Head of caudate nucleus (tissue), 42 donors: ENCODE data around the gene CALHM2.
A peak's percentile ranks its signal among the peaks of the same experiment; 100 is the strongest.
"Not testable (repeated sequence)": the region's sequence is repeated elsewhere in the genome, so short reads cannot be mapped to it uniquely, and the experiment has no call there.

Source experiments
- DNase-seq, 42 donors: peaks; one replicate each; pipeline versions ENCODE4 v3.0.0 to v3.0.0-alpha.2; 2020 to 2021; ENCODE audit warnings: mixed read lengths in 7 of 42
- intact Hi-C: fragments of 100-400 bp; cut with DNase I; formaldehyde crosslinking; loops from one replicate; pipeline ENCODE4 v1.15.0; 2022

The CALHM2 gene

DNA sequence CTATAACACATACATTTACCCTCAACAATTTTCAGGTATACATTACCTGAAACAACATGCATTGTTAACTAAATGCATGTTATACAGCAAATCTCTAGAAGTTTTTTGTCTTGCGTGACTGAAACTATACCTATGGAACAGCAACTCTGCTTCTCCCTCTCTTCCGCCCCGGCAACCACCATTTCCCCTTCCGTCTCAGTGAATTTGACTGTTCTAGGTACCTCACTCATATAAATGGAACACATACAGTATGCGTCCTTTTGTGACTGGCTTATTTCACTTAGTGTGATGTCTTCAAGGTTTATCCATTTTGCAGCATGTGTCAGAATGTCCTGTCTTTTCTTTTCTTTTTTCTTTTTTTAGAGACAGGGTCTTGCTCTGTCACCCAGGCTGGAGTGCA is 22.5 kb downstream of the CALHM2 start:
- intact Hi-C loops: no loop called here
- no peak for DNase-seq

DNA sequence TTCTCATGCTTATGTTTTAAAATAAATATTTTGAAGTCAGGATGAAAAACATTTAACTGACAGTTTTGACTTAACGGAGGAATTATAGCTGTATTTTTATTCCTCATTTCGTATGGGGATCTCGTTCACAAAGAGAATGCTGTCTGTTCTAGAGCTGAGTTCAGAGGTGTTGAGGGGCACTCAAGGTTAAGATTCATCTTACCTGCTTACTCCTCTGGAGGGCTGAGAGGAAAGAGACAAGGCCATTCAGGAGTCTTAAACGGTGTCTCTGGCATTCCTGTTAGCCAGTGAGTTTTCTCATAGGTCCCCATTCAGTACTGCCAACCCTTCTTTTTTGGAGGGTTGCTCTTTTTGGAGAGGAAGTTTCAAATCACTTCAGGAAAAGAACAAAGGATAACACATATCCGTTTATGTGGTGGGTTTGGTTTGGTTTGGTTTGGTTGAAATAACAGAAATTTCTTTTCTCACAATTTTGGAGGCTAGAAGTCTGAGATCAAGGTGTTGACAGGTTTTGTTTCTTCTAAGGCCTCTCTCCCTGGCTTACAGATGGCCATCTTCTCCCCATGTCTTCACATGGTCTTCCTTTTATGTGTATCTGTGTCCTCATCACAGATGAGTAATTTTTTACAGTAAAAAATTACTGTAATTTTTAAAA is 23.1 kb downstream of the CALHM2 start:
- DNase-seq: no peak
- intact Hi-C loops: no loop called here

DNA sequence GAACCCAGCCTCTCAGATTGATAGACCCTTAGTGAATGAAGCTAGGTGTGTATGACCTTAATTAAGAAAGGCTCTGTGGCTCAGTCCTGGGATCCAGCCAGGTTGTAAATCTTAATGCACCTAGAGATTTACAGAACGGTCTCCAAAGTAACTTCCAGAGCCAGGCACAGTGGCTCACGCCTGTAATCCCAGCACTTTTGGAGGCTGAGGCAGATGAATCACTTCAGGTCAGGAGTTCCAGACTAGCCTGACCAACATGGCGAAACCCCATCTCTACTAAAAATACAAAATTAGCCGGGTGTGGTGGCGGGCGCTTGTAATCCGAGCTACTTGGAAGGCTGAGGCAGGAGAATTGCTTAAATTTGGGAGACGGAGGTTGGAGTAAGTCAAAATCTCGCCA is 24.3 kb downstream of the CALHM2 start:
- intact Hi-C loops: no loop called here
- no peak for DNase-seq

DNA sequence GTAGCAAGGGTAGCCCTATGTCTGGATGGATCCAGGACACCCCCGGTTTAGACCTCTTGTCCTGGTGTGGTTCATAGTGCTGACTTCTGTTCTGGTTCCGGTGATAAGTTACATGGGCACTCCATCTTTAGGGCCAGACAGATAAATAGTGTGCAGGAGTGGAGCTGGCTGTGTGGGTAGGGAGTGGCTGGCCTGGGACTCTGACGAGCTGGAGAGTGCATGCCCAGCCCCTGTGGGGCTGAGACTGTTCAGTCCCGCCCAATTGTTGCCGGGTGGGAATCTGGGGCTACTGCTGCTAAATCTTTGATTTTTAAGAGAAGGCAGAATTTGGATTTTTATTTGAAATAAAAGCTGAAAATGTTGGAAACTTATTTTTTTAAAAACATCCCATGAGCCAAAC is 28.4 kb downstream of the CALHM2 start:
- intact Hi-C loops: no loop called here
- DNase-seq: no peak

DNA sequence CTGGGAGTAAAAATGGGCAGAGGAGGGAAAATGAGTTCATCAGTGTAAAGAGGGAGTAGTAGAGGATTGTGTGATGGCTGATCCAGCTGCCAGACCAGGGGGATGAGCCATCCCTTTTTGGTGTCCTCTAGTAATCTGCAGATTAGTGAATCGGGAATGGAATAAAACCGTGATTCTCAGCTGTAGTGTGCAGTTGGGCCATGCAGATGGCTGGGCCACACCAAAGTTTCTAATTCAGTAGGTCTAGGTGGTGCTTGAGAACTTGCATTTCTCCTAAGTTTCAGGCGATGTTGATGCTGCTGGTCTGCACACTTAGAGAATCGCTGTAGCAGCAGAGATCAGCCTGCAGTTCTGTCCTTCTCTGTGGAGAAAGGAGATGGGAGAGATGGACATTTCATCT is 33.1 kb downstream of the CALHM2 start:
- no peak for DNase-seq
- intact Hi-C loops: no loop called here

DNA sequence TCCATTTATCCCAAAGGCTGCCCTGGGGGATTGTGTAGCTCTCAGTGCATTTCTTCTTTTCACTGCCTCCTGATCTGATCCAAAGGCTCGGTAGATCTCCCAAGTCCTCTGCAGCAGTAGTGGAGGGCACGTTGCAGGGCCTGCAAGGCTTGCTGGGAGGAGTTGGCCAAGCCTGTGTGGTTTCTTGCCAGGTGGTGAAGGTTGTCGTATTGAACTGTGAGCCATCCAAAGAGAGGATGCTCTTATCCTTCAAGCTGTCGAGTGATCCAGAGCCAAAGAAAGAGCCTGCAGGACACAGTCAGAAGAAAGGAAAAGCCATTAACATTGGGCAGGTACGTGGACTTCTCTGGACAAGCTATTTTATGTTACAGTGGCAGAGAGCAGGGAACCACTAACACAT is 34.6 kb downstream of the CALHM2 start:
- DNase-seq: no peak

DNA sequence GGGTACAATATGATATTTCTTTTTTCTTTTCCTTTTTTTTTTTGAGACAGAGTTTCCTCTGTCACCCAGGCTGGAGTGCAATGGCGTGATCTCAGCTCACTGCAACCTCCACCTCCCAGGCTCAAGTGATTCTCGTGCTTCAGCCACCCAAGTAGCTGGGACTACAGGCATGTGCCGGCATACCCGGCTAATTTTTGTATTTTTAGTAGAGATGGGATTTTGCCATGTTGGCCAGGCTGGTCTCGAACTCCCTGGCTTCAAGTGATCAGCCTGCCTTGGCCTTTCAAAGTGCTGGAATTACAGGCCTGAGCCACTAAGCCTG is 35.1 kb downstream of the CALHM2 start:
- intact Hi-C loops, DNase-seq: not testable (repeated sequence)

More for the DNA sequence above, 34.6 kb downstream of the CALHM2 start:
- intact Hi-C loops: no loop called here

DNA sequence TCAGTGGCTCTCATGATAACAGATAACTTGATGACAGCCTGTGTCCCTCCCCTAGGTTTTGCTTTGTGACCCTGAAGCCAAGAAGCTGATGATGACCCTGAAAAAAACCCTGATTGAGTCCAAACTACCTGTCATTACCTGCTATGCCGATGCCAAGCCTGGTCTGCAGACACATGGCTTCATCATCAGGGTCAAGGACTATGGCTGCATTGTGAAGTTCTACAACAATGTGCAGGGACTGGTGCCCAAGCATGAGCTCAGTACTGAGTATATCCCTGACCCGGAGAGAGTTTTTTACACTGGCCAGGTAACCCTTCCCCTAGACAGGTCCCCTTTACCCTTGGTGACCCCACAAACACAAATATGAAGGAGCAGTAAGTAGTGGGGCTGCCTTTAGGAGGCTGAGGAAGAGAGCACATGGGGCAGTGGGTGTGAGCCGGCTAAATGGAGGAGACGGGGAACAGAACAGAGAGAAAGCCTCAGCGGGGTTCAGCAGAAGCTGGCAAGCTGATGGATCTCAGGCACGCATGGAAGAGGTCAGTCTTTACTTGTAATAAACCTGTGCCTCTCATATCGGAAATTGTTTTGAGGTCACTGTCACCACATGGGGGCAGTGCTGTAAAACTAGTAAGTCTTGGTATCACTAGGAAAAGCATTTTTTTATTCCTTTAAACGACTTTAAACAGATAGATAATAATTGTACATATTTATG is 35.6 kb downstream of the CALHM2 start:
- DNase-seq: peak in 37 of 42 donors; percentile 21 to 81 (median 58)

DNA sequence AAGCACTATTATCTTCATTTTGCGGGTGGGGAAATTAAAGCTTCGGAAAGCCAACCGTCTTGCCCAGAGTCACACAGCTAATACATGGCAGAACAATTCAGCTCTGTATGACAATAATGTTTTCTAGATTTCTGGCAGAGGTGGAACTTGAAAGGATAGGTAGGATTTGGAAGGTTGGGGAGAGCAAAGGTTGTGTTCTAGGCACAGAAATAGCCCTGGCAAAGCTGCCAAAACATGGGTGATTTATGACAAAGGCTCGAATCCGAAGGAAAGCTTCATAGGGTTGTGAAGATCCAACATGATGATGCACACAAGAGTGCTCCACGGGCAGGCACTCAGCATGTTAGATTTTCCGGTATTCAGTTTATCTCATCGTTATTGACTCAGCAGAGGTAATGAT is 36.6 kb downstream of the CALHM2 start:
- DNase-seq: no peak
- intact Hi-C loops: loop anchor here (2.0 kb wide), 1 partner anchor 71 kb away; no protein-coding TSS in a partner anchor

More for the DNA sequence above, 35.6 kb downstream of the CALHM2 start:
- intact Hi-C loops: no loop called here

DNA sequence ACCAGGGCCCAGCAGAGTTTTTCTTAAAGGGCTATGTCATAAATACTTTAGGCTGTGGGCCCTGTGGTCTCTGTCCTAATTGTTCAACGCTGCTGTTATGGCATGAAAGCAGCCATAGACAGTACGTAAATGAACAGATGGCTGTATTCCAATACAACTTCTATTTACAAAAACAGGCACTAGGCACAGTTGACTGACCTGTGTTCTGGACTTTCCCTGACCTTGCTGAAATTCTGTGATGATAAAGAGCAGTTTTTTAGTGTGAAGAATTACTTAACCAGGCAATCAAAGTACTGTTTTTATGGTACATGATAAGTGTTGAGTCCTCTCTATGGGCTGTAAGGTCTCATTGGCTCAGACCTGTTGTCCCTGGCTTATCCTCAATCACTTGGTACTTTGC is 38.6 kb downstream of the CALHM2 start:
- intact Hi-C loops: no loop called here
- DNase-seq: no peak

DNA sequence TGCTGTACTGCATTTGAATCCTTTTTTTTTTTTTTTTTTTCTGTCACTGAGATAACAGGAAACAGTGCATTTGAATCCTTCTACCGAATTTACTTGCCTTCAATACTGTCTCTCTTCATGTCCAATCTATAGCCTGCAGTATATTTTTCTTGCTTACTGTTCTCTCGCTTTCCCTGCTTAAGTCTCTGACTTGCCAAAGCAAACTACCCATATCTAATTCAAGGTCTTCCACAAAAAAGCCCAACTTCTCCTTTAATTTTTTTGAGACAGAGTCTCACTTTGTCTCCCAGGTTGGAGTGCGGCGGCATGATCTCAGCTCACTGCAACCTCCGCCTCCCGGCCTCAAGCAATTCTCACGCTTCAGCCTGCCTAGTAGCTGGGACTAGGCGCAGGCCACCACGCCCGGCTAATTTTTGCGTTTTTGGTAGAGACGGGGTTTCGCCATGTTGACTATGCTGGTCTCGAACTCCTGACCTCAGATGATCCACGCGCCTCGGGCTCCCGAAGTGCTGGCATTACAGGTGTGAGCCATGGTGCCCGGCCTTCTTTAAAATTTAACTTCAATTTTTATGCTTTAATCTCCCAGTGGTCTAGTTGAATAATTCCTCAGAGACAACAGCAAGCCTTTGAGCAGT is 54.9 kb downstream of the CALHM2 start:
- peak in 2 of 42 donors; percentile 8 to 13 for DNase-seq
- intact Hi-C loops: no loop called here

DNA sequence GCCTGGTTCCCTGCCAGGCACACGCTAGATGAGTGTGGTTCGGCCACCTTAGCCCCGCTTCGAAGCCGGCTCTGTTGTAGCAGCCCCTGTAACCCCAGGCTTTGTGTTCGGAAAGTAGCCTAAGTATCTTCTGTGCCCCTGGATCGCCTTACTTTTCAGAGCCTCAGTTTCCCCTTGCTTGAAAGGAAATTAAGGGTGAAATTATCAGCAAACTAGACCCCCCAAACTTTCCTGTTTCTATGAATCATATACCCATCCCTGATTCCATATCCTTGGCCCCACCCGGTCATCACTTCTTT is 55.4 kb downstream of the CALHM2 start:
- no peak for DNase-seq
- intact Hi-C loops: no loop called here
